HG03457 (cell line): Measurements from ENCODE around the gene DES.

Experiments used
- ATAC-seq: cut with Tn5 transposase; IDR thresholded peaks from one replicate; pipeline ENCODE4 v1.9.1; 2021; ENCODE audit warnings: moderate number of reproducible peaks; ENCODE audit not compliant: unreplicated experiment

The DES gene

DNA sequence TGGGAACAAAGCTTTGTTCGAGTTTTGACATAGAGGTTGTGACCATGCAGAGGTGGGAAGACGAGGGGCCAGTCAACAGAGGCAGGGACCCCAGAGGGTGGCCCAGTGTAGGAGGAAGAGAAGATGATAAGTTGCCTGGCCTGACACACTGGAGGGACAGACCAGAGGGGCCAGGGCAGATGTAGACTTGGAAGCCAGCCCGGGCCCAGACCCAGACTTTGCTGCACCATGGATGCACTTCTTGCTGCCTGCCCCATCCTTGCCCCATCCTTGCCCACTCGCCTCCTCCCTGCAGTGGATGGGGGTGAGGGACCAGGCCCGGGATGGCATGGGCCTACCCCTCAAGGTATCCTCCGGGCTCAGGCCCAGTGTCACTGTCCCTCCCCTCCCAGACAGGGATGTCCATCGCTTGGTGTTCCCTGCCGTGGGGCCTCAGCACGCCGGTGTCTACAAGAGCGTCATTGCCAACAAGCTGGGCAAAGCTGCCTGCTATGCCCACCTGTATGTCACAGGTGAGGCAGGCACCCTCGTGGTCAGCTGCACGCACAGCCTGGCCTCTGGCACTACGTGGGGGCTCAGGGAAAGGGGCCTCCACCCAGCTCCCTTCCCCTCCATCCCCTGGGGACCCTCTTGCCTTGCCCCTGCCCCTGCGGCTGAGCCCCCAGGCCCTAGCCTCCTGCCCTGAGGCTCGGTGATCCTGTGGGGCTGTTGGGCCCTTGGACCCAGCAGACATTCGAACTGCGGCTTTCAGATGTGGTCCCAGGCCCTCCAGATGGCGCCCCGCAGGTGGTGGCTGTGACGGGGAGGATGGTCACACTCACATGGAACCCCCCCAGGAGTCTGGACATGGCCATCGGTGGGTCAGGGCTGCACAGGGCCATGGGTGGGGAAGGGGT is 53.5 kb downstream of the DES start:
- no peak for ATAC-seq

DNA sequence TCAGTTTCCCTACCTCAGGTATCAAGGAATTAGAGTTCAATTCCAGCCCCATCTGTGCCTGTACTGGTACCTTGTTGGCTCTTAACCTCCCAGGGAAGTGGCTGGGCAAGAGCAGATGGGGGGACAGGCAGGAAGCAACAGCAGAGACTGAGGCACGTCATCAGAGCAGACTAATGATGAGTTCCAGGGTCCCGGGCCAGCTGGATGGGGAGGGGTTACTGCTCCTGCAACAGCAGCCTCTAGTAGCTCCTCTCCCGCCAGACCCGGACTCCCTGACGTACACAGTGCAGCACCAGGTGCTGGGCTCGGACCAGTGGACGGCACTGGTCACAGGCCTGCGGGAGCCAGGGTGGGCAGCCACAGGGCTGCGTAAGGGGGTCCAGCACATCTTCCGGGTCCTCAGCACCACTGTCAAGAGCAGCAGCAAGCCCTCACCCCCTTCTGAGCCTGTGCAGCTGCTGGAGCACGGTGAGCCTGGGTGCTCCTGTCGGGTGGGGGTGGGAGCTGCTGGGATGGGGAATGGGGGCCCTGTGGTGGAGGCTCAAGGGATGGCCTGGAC is 54.5 kb downstream of the DES start:
- ATAC-seq, result no peak

DNA sequence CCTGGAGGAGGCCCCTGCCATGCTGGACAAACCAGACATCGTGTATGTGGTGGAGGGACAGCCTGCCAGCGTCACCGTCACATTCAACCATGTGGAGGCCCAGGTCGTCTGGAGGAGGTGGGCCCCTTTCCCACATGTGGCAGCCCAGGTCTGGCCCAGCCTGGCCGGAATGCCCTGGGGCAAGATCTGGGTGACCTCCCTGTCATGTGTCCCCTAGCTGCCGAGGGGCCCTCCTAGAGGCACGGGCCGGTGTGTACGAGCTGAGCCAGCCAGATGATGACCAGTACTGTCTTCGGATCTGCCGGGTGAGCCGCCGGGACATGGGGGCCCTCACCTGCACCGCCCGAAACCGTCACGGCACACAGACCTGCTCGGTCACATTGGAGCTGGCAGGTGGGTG is 55.3 kb downstream of the DES start:
- ATAC-seq, result no peak

DNA sequence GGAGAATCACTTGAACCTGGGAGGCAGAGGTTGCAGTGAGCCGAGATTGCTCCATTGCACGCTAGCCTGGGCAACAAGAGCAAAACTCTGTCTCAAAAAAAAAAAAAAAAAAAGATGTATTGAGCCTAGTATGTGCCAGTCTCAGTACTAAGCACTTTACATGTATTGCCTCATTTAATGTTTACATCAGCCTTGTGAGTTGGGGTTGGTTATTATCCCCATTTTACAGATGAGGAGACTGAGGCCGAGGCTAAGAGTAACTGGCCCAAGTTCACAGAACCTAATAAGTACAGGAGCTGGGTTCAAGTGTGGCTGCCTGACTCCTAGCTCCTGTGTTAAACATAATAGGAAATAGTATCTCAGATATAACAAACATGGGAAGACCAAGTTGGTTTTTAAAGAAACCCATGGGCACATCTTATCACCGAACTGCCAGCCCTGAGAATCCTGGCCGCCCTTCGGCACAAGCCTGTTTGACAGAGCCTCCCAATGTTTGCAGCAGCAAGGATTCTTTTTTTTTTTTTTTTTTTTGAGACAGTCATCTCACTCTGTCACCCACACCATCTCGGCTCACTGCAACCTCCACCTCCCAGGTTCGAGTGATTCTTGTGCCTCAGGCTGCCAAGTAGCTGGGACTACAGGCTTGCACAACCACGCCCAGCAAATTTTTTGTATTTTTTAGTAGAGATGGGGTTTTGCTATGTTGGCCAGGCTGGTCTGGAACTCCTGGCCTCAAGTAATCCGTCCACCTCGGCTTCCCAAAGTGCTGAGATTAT is 56.3 kb downstream of the DES start:
- ATAC-seq, result no peak

DNA sequence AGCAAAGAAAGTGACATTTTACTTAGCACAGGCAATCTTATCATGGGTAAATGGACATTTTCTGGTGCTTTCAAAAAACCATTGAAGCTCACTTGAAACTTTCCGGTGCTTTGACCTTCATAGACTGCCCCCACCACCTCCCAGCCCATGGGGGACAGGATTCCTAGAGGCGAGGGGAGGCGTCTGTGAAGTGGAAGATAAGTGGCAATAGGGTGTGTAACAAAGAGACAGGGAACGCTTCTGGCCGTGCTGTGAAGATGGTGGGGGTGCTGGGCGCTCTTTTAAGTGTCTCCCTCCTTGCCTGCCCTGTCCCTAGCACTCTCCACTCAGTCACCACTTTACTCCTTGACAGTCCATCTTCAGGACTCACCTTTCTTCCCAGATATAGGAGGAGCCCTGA is 57.1 kb downstream of the DES start:
- no peak for ATAC-seq

DNA sequence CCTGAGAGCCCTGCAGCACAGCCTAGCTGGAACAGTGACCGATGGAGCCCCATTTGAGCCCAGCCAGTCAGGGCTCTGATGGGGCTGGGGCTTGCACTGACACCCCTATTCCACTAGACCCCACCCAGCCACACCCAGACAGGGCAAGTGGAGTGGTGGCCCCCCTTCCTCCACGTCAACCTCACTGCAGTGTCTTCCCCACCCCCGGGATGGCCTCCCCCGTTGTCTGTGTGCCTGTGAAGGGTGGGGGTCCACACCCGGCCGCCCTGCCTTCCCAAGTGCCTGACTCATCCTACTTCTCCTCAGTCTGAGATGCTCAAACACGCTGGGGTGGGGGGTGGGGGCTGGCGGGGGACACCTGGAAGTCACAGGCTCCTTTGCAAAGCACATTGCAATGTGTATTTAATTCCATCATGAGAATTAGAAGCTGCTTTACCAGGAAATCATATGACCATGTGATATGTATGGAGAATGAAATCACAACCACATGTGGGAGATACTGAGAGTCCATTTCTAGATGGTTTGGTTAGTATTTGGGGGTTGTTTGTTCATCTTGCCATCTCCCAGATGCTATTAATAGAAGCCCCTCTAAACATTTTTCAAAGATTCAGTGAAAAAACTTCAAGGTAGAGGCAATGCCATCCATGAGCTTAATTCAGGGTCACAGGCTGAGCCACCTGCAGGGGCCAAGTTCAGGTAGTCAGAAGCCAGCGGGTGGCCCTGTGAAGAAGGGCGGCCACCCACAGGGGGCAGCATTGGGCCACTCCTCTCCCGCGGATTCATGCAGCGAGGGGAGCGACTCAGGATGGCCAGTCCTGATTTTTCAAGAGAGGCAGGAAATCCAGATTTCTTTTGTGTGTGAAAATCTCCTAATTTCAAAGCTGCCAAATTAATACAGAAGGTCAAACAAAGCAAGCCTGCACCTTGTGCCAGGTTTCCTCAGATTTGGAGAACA is 57.8 kb downstream of the DES start:
- ATAC-seq, result no peak
